Sigmoid colon (tissue), 7 donors: Measurements from ENCODE around the gene LIN52. TPM values are rescaled to one million over a fixed set of nuclear protein-coding genes. Genes with fewer than 3 reads are reported as not detected.

Experiments used
- DNase-seq: peaks from one replicate; pipeline ENCODE4 v3.0.0-alpha.2; 2019
- H3K27ac ChIP-seq, 4 donors: fragments of 200-600 bp; sonication (generic); one replicate each; pipeline ENCODE4 v1.5.1; 2016 to 2019; ENCODE audit warnings: mild to moderate bottlenecking in 1 of 4
- H3K27me3 ChIP-seq, 3 donors: fragments of 200-600 bp; sonication (generic); one replicate each; pipeline ENCODE4 v1.5.1; 2019; ENCODE audit warnings: mild to moderate bottlenecking in 1 of 3
- H3K36me3 ChIP-seq, 4 donors: fragments of 200-600 bp; sonication (generic); one replicate each; pipeline ENCODE4 v1.5.1; 2016 to 2019
- H3K4me1 ChIP-seq, 4 donors: fragments of 200-600 bp; sonication (generic); one replicate each; pipeline ENCODE4 v1.5.1; 2017 to 2019
- H3K4me3 ChIP-seq, 4 donors: fragments of 200-600 bp; sonication (generic); one replicate each; pipeline ENCODE4 v1.5.1; 2017 to 2019; ENCODE audit warnings: mild to moderate bottlenecking in 2 of 4, moderate library complexity in 1 of 4
- H3K9me3 ChIP-seq, 4 donors: fragments of 200-600 bp in 3 of 4; sonication (generic) in 3 of 4; one replicate each; pipeline versions ENCODE4 v1.5.1 to v1.6.1; 2013 to 2019
- EP300 ChIP-seq, 4 donors: sonication (generic); formaldehyde crosslinking; IDR thresholded peaks; one replicate each; pipeline ENCODE4 v1.6.1; 2017; ENCODE audit warnings: antibody characterized with exemption in 4 of 4
- POLR2A ChIP-seq, 2 donors: fragments of 450-650 bp; IDR thresholded peaks; one replicate each; pipeline ENCODE4 v1.6.1; 2016; ENCODE audit warnings: antibody characterized with exemption in 2 of 2, mild to moderate bottlenecking in 2 of 2, moderate library complexity in 2 of 2
- POLR2AphosphoS5 ChIP-seq, 4 donors: sonication (generic); formaldehyde crosslinking; IDR thresholded peaks; one replicate each; pipeline ENCODE4 v1.6.1; 2017; ENCODE audit warnings: antibody characterized with exemption in 4 of 4
- WGBS, 2 donors: extraction: QIAGEN DNeasy Blood & Tissue Kit; methylation state at CpG; one replicate each; pipeline ENCODE4 v1.1.7; 2013; 5-methylcytosine and 5-hydroxymethylcytosine counted together
- intact Hi-C: fragments of 100-400 bp; cut with DNase I; formaldehyde crosslinking; loops from one replicate; pipeline ENCODE4 v1.15.1; 2023
- polyA plus RNA-seq, 3 donors: library from polyadenylated mRNA; stranded (reverse); fragments of 200-250 nt; gene quantifications; one replicate each; pipeline ENCODE4 v1.2.3, GENCODE V29; 2013
- total RNA-seq, 4 donors: library from RNA; depleted of rRNA; stranded (reverse); fragments of >200 nt; gene quantifications; one replicate each; pipeline ENCODE4 v1.1.0, GENCODE V29; 2016
- TF ChIP-seq, protein P1 (sequence below), 4 experiments: fragments of 450-650 bp in 3 of 4; fragments of 200-600 bp in 1 of 4; IDR thresholded peaks; one replicate each; pipeline ENCODE4 v1.5.1; 2016 to 2019; ENCODE audit warnings: antibody characterized with exemption in 4 of 4, mild to moderate bottlenecking in 3 of 4, moderate library complexity in 2 of 4
- donor health status: healthy with polysubstance abuse.
- donor health status: Bipolar disorder and iron deficiency.
- donor health status: healthy.

Gene LIN52
- total and polyA plus RNA-seq, 7 donors: 3.7 to 11.1 (median 9.1) TPM

- intact Hi-C loops: loop anchor here (5.0 kb wide), 1 partner anchor 34 kb away; no protein-coding TSS in a partner anchor
Observed at GRCh38 chr14:74217672-74218448, 133.1 kb downstream of the LIN52 start.

DNA sequence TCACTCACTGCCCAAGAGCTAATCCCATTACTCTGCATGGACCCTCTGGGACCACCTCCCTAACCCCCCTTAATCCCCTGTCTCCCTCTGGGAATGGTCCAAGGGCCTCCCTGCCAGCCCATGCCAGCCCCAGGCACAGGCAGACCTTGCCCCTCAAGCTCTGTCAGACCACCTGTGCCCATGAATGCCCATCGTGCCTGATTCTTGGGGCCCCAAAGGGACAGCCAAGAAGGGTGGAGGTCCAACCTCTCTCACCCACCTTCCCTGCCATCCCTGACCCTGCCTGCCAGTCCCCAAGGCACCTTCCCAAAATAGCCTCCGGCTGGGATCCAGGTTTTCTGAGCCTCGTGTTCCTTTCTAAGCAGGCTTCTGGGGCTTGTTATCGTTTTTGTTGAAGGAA, 133.7 kb downstream of the LIN52 start:
- WGBS, 2 donors: 58 to 74% methylated on average over 4 of the region's 4 CpGs
- TF ChIP-seq EP300 (IDR thresholded peaks at IDR 0.05) (no peak), POLR2AphosphoS5 (IDR thresholded peaks at IDR 0.05) (no peak), POLR2A (IDR thresholded peaks at IDR 0.05) (no peak)
- TF ChIP-seq, protein P1, sequence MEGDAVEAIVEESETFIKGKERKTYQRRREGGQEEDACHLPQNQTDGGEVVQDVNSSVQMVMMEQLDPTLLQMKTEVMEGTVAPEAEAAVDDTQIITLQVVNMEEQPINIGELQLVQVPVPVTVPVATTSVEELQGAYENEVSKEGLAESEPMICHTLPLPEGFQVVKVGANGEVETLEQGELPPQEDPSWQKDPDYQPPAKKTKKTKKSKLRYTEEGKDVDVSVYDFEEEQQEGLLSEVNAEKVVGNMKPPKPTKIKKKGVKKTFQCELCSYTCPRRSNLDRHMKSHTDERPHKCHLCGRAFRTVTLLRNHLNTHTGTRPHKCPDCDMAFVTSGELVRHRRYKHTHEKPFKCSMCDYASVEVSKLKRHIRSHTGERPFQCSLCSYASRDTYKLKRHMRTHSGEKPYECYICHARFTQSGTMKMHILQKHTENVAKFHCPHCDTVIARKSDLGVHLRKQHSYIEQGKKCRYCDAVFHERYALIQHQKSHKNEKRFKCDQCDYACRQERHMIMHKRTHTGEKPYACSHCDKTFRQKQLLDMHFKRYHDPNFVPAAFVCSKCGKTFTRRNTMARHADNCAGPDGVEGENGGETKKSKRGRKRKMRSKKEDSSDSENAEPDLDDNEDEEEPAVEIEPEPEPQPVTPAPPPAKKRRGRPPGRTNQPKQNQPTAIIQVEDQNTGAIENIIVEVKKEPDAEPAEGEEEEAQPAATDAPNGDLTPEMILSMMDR (IDR thresholded peaks at IDR 0.05): no peak
- Histone ChIP-seq H3K4me3 (no peak overlapping the region), H3K27me3 (peaks cover 13 to 48% (median 16%) of the 10 kb centered on the region in 3 donors), H3K27ac (no peak overlapping the region), H3K4me1 (peaks cover 0 to 11% (median 7%) of the 10 kb centered on the region in 4 donors), H3K36me3 (no peaks in the 10 kb centered on the region), H3K9me3 (no peaks in the 10 kb centered on the region)
- no peak for DNase-seq
- intact Hi-C loops: loop anchor here (5.0 kb wide), 1 partner anchor 34 kb away; no protein-coding TSS in a partner anchor

More at GRCh38 chr14:74217672-74218448, 133.1 kb downstream of the LIN52 start:
- H3K27ac ChIP-seq: no peak overlapping the region
- peak overlapping the region in 2 of 4 donors; percentile 21 to 24 for H3K4me3 ChIP-seq
- 11 to 14% methylated on average over 40 of the region's 40 CpGs for WGBS, 2 donors
- H3K27me3 ChIP-seq: peaks cover 13 to 47% (median 16%) of the 10 kb centered on the region in 3 donors
- H3K4me1 ChIP-seq: peaks cover 0 to 11% (median 7%) of the 10 kb centered on the region in 4 donors
- no peaks in the 10 kb centered on the region for H3K9me3 ChIP-seq
- TF ChIP-seq, protein P1 (IDR thresholded peaks at IDR 0.05): peak; percentile 42 to 93 (median 66)
- TF ChIP-seq POLR2AphosphoS5 (IDR thresholded peaks at IDR 0.05): no peak
- H3K36me3 ChIP-seq: no peaks in the 10 kb centered on the region
- peak; percentile 73 for DNase-seq

GRCh38 chr14:74219277-74220205, 134.8 kb downstream of the LIN52 start:
- intact Hi-C loops: loop anchor here (5.0 kb wide), 1 partner anchor 33 kb away; no protein-coding TSS in a partner anchor
- TF ChIP-seq EP300 (IDR thresholded peaks at IDR 0.05) (no peak), POLR2AphosphoS5 (IDR thresholded peaks at IDR 0.05) (no peak), POLR2A (IDR thresholded peaks at IDR 0.05) (no peak)
- TF ChIP-seq, protein P1 (IDR thresholded peaks at IDR 0.05): no peak
- peaks cover 0 to 11% (median 7%) of the 10 kb centered on the region in 4 donors for H3K4me1 ChIP-seq
- no peak overlapping the region for H3K27ac ChIP-seq
- peaks cover 13 to 57% (median 16%) of the 10 kb centered on the region in 3 donors for H3K27me3 ChIP-seq
- no peak for DNase-seq
- H3K9me3 ChIP-seq: no peaks in the 10 kb centered on the region
- H3K36me3 ChIP-seq: no peaks in the 10 kb centered on the region
- 69 to 71% methylated on average over 13 of the region's 13 CpGs for WGBS, 2 donors
- H3K4me3 ChIP-seq: no peak overlapping the region

DNA sequence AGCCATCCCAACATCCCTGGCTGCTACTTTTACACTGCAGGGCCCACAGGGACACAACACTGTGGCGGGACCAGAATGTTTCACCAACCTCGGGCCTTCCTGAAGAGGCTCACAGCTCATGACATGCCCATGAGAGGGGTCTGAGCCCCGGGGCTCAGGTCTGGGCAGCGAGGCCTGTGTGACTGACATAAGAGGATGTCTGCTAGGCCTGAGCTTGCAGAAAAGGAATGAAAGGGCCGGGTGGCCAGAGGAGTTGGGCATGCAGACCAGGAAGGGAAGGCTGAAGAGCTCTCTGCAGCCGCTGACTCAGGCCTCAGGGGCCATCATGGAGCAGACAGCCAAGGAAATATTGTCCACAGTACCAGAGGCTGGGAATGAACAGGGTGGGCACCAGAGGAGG, 136.2 kb downstream of the LIN52 start:
- Histone ChIP-seq H3K4me3 (no peak overlapping the region), H3K27ac (no peak overlapping the region), H3K4me1 (peaks cover 0 to 11% (median 7%) of the 10 kb centered on the region in 4 donors), H3K27me3 (peaks cover 13 to 57% (median 16%) of the 10 kb centered on the region in 3 donors), H3K36me3 (no peaks in the 10 kb centered on the region), H3K9me3 (no peaks in the 10 kb centered on the region)
- TF ChIP-seq POLR2A (IDR thresholded peaks at IDR 0.05): no peak
- TF ChIP-seq, protein P1 (IDR thresholded peaks at IDR 0.05): no peak
- TF ChIP-seq EP300 (IDR thresholded peaks at IDR 0.05): no peak
- TF ChIP-seq POLR2AphosphoS5 (IDR thresholded peaks at IDR 0.05): no peak
- DNase-seq: no peak
- 86 to 88% methylated on average over 6 of the region's 6 CpGs for WGBS, 2 donors
- intact Hi-C loops: no loop called here
